ENCODE measurements around the gene PRKG1.

GRCh38 chr10:51422311-51423120 is 348.2 kb downstream of the PRKG1 start:
- TF ChIP-seq CTCF (optimal IDR thresholded peaks at IDR 0.05 in 1 of 3, IDR thresholded peaks at IDR 0.05 in 1 of 3, conservative IDR thresholded peaks at IDR 0.05 in 1 of 3; ENCODE audit: extremely low read depth in 1 of 3, insufficient read depth in 2 of 3, low read length in 3 of 3) (peak; percentile 68 to 75 (median 68)), EZH2 (IDR thresholded peaks at IDR 0.05; ENCODE audit: low read length) (no peak)

Measured in keratinocyte (primary cell).